ENCODE results near the gene CUEDC2.
A peak's percentile ranks its signal among the peaks of the same experiment; 100 is the strongest.

CUEDC2 gene

DNA sequence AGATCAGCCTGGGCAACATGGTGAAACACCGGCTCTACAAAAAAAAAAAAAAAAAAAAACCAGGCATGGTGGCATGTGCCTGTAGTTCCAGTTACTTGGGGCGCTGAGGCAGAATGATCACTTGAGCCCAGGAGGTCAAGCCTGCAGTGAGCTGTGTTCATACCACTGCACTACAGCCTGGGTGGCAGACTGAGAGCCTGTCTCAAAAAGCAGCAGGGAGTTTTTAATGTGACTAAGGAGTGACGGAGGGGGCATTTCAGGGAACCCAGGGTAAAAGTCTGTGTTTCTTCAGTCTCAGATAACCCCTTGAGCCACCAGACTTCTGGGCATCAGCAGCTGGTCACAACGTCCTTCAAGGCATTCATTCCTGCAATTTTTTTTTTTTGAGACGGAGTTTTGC is 21.1 kb upstream of the CUEDC2 start:
- DNase-seq = peak; percentile 41

DNA sequence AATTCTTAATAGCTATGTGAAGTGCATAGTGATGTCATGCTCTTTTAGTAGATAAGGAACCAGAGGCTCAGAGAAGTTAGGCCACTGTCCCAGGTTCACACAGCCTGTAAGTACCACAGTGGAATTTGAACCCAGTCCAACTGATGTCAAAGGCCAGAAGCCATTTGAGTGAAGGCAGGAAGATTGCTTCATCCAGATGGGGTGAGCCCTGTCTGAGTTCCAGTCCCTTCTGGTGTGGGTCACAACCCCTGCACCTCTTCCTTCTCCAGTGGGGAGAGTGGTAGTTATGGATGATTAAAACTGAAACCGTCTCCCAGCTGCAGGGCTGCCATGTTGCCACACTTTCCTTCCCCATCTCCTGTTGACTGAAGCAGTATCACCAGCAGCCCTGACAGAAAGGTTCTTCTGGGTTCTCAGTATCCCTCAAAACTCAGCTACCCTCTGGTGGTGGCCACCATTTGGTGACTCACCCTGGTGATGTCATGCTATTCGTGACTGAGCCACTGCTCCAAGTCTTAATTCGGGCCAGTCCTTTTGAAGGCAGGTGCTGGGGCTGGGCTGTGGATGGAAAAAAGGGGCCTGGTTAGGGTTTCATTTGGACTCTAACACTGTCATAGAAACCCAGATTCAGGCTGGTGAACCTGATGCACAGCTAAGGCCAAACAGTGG is 20.4 kb upstream of the CUEDC2 start:
- peak; percentile 91 for DNase-seq

DNA sequence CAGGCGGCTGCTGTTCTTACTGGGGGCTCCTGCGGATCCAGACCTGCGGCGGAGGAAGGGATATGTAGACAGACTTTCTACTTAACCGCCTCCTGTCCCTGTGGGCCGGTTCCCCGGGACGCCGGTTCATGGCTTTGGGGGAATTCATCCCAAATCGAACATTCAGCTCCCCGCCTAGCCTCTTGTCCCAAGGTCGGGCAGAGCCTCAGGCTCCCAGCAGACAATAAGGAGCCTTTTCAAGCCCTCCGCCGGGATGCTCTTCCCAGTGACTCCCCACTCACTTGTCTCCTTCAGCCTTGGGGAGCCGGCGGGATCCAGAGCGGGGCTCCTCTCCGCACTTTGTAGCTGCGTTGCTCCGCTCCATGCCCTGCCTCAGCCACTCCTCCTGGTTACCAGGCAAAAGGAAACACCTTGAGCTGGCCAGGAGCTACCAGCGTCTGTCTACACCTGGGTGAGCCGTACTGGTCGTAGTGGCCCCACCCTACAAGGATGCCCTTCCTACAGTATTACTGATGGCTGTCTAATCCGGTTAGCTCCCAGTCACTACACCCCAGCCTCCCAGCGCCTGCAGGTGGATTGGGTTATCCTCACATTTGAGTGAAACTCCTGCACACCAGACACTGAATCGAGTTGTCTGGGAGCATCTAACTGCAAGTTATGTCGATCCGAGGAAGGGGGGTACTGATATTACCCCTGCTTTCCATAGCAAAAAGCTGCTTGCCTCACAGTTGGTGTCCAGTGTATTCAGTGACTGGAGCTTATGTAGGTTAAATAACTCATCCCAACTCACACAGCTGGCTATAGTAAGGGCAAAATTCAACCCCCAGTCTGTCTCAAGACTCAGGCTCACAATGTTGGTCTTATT is 19.0 kb upstream of the CUEDC2 start, which contains the start of gene C10orf95:
Gene C10orf95, minus strand, starts transcription at position 439 of the 865 bp plus-strand sequence. CDS start 450 bp downstream, outside the sequence.
- DNase-seq = no peak

DNA sequence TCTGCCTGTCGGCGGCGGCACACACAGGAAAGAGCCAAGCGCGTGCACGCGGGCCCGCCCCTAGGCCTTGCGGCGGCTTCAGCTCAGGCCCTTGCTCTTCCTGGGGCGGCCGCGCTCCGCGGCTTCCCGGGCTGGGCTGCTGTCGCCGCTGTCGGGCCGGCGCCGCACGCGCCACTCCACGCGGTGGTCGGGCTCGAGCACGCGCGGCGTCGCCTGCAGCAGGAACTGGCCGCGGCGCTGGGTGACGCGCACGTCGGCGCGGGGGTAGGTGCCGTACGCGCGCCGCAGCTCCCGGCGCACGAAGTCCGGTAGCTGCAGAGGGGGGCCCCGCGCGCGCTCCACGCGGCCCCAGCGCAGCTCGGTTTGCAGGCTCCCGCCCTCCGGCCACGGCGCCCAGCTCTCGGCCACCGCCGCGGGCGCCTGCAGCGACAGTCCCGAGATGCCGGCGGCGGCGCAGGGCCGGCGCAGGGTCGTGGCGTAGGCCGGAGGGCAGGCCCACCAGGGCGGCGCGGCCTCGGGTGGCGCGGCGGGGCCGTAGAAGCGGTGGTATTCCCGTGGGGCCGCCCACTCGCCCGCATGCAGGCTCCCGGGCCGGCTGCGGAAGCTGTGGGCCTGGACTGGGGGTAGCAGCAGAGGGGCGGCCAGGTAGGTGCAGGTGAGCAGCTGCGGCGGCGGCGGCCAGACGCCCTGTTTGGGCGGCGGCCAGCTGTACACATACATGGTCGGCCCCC is 18.2 kb upstream of the CUEDC2 start:
- peak; percentile 81 for DNase-seq

DNA sequence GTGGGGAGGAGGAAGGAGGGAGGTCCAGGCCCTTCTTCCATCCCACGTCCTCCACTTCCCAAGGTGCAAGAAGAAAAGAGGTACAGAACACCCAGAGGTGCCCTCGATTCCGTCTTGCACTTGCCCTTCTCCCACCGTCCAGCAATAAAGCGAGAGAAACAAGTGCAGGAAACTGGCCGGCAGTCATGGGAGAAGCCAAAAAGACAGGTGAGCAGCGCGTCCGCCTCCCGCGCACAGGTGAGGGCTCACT is 17.7 kb upstream of the CUEDC2 start:
- no peak for DNase-seq

DNA sequence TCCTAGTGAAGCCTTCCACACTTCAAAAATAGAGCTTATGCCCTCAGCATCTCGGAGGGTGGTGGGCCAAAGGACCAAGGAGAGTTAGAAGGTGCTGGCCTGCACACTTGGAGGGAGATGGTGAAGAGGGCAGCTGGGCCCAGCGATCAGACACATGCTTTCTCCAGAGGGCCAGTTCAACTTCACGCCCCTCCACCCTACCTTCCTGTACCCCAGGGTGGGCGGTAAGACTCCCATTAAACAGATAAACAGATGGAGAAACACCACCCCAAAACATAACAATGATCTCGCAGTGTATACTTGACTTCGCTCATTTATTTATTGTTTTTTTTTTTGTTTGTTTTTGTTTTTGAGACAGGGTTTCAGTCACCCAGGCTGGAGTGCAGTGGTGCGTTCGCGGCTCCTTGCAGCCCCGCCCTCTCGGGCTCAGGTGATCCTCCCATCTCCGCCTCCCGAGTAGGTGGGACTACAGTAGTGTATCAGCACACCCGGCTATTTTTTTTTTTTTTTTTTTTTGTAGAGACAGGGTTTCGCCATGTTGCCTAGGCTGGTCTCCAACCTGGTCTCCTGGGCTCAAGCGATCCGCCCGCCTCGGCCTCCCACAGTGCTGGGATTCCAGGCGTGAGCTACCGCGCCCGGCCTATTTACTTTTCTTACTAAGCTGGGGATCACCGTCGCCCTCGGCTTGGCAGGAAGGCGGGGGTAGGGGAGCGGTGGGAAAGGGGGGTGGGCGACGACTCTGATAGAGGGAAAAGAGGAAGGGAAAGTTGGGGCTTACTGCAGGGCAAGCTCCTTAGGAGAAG is 17.1 kb upstream of the CUEDC2 start:
- DNase-seq = peak; percentile 58

DNA sequence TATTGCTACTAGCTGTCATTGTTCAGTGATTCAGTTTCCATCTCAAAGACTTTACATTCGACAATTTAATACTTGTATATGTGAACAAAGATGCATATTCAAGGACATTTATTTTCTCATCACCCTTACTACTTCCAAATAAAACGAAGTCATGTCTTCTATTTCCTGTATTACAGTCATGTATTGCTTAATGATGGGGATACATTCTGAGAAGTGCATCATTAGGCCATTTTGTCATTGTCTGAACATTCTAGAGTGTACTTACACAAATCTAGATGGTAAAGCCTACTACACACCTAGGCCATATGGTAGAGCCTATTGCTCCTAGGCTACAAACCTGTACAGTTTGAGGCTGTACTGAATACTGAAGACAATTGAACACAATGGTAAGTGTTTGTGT is 12.5 kb upstream of the CUEDC2 start:
- no peak for DNase-seq

DNA sequence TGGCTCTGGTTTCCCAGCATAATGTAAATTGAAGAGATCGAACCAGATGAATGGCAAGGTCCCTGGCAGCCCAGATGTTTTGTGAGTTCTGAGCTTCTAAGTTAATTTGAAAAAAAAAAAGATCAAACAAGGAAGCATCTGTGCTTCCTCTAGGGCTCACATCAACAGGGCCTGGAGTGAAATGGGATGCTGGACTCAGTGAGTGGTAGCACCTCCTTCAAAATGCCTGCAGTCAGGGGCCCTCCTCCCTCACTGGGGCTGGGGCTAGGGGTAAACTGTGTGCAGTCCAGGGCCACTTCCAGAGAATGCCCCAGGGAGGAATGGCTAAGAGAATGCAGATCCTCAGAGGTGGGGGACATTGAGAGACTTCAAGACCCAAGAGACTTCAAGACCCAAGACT is 6.0 kb upstream of the CUEDC2 start:
- no peak for DNase-seq

DNA sequence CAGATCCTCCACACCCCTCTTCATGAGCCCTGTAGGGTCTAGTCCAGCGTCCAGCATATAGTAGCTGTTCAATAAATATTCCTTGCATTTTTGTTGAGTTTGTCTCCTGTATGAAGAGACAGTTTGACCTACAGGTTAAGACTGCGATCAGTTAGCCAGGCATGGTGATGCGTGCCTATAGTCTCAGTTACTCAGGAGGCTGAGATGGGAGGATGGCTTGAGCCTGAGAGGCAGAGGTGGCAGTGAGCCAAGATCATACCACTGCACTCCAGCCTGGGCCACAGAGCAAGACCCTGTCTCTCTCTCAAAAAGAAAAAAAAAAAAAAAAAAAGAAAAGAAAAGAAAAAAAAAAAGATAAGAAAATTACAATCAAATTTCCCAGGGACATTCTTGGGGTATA is 5.1 kb upstream of the CUEDC2 start:
- no peak for DNase-seq

DNA sequence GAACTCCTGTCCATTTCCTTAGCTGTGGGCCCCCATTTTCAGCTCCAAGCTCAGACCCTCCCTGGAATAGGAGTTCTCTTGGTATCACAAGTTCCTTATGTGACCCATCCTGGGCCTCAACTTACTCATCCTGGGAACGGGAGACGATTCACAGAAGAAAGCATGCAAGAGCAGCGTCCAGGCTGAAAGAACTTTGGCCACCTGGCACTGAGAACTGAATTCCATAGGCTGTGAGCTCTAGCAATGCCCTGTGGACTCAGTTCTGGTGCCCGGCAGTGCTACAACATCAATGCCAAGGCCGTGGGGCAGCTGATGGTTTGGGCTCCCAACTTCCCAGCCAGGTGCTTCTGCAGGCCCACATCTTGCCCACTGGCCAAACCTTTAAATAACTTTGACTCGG is 3.9 kb upstream of the CUEDC2 start:
- DNase-seq = no peak

DNA sequence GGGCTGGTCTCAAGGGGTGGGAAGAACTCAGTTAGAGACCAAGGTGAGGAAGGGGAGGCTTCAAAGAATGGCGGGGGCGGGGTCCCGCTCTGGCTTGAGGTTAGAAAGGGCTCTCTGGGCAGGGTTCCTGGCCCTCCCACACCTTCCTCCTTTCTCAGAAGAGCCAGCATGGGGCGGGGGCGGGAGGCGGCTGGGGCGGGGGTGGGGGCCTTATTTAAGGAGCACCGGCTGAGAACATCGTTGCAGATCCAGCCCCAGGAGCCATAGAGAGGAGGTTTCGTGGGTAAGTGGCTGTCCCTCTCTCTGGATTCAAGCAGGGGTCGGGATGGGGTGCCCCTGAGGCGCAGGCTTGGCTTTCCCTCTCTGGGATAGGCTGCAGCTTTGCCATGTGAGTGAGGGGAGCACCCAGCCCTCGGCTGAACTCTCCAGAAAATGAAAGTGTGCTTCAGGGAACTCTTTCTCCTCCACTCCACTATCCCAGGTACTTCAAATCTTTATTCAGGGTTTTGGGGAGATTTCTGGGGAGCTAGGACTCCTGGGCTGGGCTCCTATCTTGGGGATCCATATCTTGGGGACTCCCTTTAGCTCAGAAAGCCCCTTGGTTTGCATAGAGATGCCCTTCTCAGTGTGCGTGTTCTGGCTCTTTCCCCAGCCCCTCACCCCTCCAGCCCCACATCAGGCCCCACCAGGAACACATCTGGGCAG is 3.3 kb upstream of the CUEDC2 start:
- peak; percentile 20 for DNase-seq

DNA sequence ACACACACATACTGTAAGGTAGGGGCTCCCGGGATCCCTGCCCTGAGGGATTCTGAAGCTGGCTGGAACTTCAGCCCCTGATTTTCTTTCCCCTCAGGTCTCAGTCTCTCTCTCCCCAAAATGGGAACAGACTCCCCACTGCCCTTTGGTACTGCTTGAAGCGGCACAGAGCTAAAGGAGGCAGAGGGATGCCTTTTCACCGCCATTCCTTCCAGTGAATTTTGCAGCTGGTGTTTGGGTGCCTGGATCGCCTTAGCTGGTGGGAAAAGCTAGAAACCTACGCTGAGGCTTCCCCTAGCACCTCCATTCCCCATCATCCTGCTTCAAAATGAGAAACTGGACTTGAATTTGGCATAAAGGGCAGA is 2.7 kb upstream of the CUEDC2 start:
- no peak for DNase-seq

DNA sequence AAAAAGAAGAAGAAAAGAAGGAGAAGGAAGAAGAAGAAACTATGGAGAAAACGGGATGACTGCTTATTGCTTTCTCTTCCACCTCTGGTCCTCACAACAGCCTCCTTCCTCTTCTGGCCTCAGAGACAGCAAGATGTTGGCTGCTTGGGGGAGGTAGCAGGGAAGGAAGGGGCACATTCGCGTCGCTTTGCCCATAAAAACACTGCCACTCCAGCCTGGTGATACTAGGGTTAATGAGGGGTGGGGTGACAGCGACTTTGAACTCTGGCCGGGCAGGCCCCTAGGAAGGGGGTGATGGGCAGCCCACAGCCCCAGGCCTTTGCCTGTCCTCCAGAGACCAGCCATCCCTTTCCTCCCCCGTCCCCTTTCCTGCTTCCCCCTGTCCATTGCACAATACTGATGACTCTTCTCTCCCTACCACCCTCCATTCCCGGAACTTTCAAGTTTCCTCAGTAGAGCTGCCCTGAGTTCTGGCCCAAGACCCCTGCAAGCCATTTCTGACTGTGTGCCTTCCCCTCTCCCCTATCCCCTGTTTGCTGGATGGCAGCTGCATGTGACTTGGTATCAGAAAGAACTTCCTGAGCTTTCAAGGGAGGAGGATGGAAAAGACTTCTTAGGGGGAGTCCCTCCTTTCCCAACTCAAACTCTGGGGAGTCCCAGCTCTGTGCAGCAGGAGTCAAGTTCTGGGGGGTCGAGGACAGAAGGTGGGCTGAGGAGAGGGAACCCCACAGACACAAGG is 2.2 kb upstream of the CUEDC2 start:
- peak; percentile 68 for DNase-seq

DNA sequence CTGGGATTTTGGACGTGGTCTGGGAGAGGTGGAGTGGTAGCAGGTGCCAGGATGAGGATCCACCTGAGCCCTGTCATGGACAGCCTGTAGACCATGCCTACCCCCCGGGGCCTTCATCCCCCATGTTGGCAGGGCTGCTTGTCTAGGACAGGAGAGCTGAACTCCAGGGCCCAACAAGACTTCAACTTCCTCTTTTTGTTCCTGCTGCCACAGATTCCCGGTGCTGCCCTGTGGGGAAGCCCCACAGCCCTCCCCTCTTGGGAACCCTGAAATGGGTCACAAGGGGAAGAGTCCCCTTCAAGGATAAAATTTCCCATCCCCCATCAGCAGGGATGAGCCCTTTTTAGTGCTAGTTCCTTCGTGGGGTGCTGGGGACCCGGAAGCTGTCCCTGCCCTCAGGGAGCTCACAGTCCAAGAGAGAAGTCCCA is 1.3 kb upstream of the CUEDC2 start:
- DNase-seq = no peak

DNA sequence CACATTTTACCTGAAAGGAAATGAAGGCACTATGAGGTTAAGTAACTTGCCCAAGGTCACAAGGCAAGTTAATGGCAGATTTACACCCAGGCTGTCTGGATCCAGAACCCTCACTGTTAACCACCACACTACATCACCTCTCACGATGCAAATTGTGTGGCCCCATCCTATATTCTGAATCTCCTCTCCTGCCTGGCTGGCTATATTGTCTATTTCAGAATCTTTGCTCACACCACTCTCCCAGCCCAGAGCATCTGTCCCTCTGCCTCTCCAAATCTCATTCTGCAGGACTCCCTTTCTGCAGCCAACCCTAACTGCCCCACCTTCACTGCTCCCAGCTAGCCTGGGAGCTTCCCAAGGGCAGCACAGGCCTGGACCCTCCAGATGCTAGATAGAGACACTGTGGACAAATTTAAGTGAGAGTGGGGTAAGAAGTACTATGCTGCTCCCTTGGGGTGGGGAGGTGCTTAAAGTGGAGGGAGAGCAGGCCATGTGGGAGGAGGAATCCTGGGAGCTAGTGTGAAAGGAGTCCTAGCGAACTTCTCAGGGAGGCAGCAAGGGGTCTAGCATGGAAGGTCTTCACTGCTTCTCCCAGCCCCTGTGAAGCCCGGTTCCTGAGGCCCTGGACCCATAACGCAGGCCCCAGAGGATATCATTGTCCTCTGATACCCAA is 786 bp downstream of the CUEDC2 start:
- DNase-seq = no peak

DNA sequence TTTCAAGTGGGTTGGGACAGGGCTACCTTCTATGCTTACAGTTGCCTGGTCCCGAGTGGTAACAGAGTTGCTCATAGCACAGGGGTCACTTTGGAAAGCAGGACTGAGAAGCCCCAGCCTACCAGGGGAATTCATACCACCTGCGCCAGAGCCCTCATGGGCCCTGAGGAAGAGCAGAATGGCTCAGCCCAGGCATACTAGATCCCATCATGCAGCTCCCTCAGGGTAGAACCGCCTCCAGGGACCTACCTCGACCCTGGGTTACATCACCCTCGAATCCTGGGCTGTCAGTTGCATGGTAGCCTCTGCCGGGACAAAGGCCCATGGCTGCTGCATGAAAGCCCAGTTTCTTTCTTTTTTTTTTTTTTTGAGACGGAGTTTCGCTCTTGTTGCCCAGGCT is 2.9 kb downstream of the CUEDC2 start:
- no peak for DNase-seq

DNA sequence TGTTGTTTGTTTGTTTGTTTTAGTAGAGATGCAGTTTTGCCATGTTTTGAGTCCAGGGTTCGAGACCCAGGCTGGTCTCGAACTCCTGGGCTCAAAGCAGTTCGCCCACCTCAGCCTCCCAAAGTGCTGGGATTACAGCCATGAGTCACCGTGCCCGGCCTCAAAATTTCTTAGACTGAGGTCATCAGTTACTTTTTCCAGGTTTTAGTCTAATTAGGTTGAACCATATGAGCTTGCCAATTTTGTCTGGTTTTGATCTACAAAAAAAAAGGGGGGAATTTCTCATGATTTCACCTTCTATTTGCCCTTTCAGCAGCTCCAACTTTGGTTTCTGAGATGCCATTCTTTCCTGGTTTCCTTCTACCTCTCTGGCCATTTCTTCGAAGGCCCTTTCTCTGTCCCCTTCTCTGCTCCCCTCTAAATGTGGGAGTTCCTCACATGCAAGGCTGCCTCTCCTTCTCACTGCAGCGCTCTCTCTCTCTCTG is 5.5 kb downstream of the CUEDC2 start:
- DNase-seq = peak; percentile 65

DNA sequence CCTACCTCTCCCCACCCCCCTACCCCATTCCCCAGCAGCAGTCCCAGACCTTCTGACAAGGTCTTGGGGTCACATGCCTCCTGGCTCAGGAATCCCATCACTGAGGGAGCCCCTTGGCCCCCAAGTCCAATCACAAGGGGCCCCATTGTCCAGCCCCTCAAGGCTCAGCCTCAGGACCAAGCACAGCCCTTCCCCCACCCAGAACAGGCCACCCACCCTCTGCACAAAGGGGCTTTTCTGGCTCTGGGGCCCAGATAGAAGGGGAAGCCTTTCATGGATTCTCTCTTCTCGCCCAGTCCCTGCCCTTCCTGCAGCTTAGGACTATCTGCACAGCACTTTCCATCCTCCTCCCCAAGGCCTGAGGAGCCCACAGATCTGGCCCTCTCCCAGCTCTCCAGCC is 6.9 kb downstream of the CUEDC2 start:
- no peak for DNase-seq

DNA sequence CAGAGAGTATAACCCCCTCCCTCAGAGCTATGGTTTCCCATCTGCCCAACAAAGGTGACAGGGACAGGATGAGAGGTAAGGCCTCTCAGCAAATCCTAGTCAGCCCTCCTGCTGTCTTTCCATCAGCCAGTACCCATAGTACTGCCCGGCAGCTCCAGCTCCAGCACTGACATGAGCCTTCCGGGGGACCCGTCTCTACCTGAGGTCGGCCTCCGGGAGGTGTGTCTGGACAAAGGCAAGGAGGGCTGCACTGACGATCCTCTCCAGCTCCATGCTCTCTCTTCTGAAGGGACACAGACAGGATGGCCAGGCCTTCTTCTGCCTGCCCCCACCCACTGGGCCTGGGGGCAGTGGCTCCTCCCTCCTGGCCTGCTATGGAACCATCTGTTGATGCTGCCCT is 7.5 kb downstream of the CUEDC2 start:
- DNase-seq = no peak

DNA sequence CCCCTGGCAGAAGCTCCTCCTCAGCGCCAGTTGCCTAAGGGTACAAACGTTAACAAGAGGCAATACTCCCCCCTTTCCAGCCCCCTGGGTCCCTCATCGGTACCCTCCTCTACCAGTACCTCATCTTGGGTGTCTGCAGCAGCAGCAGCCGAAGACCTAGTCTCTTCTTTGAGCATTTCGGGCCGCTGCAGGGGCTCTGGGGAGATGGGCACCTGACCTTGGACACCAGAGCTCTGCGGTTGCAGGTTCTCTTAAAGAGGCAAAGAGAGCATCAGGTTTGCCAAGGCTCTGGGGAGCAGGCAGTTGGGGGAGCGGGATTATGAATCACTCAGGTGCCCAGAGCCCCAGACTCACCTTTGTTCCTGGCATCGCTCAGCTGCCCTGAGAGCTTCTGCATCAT is 8.2 kb downstream of the CUEDC2 start:
- DNase-seq = no peak

DNA sequence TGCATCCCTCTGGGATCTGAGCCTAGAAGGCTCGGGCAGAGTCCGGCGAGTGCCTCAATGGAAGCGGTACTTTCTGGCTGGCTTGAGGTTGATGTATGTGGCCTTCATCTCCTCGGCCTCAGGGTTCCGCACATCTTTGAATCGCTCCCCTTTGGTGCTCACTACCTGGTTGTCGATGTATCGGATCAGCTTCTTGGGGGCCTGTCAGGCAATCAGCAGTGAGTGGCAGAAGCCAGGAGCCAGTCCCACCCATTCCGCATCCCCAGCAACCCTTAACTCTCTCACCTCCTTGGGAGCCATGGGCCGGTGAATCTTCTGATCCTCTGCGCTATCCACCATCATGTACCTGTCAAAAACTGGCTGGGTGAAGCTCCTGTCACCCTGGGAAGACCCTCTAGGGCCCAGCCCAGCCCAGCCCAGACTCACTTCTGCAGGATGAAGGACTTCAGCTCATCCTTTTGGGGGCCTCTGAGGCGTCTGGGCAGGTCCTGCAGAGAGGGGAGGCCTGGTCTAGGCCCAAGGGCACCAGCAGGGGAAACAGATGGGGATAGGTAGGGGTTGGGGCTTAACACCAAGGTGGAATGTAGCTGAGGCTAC is 8.9 kb downstream of the CUEDC2 start:
- no peak for DNase-seq

All from EL (cell line).